ENCODE results near the gene TMBIM1.
"Not testable (repeated sequence)": the region's sequence is repeated elsewhere in the genome, so short reads cannot be mapped to it uniquely, and the experiment has no call there.

Gene TMBIM1

GRCh38 chr2:218276986-218277755 is 15.1 kb downstream of the TMBIM1 start:
- no peak overlapping the region for H3K4me3 Mint-ChIP-seq
- peaks cover 4% of the 10 kb centered on the region for H3K4me1 Mint-ChIP-seq (ENCODE audit: low read depth)
- no peak overlapping the region for H3K27ac Mint-ChIP-seq
- H3K9me3 Mint-ChIP-seq = no peaks in the 10 kb centered on the region
- peaks cover 46% of the 10 kb centered on the region for H3K36me3 Mint-ChIP-seq (ENCODE audit: low read depth)
- no peak for DNase-seq (ENCODE audit: low spot score)
- H3K27me3 Mint-ChIP-seq (ENCODE audit: low read depth) = no peaks in the 10 kb centered on the region

DNA sequence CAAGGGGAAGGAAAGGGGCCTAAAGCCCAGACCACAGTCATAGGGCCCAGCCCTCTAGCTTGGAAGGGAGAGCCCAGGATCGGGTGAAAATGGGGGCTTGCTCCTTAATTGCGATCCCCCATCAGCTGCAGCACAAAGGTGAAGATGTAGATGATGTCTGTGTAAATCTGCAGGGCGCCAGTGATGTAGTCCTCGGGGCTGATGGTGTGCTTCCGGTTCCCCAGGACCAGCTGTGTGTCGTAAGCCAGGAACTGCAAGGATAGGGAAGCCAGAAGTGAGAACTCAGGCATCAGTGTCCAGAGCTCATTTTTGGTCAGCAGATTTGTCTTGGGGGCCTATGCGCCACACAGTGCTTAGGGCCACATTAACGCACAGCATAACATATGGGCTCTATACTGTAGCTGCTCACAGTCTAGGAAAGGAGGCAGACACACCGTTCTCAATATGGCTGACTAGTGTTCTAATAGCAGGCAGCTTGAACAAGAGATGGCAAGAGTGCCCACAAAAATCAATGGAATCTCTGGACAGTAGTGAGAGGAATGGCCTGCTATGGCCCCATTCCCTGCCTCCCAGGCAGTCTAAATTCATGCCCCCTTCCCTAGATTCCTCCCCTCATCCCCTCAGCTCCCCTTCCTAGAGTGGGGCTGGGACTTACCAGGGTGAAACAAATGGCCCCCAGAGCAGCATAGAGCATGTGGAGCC is 16.8 kb downstream of the TMBIM1 start:
- DNase-seq (ENCODE audit: low spot score) = no peak
- H3K27ac Mint-ChIP-seq = no peak overlapping the region
- H3K36me3 Mint-ChIP-seq (ENCODE audit: low read depth) = peaks cover 44% of the 10 kb centered on the region
- H3K4me3 Mint-ChIP-seq = no peak overlapping the region
- no peaks in the 10 kb centered on the region for H3K27me3 Mint-ChIP-seq (ENCODE audit: low read depth)
- H3K9me3 Mint-ChIP-seq = no peaks in the 10 kb centered on the region
- H3K4me1 Mint-ChIP-seq (ENCODE audit: low read depth) = peaks cover 17% of the 10 kb centered on the region

- no peak for DNase-seq (ENCODE audit: low spot score)
- peaks cover 40% of the 10 kb centered on the region for H3K36me3 Mint-ChIP-seq (ENCODE audit: low read depth)
- no peak overlapping the region for H3K4me3 Mint-ChIP-seq
- peaks cover 17% of the 10 kb centered on the region for H3K4me1 Mint-ChIP-seq (ENCODE audit: low read depth)
- no peak overlapping the region for H3K27ac Mint-ChIP-seq
- H3K27me3 Mint-ChIP-seq (ENCODE audit: low read depth) = no peaks in the 10 kb centered on the region
- H3K9me3 Mint-ChIP-seq = no peaks in the 10 kb centered on the region
These were observed 17.7 kb downstream of the TMBIM1 start for GRCh38 chr2:218274586-218274985.

DNA sequence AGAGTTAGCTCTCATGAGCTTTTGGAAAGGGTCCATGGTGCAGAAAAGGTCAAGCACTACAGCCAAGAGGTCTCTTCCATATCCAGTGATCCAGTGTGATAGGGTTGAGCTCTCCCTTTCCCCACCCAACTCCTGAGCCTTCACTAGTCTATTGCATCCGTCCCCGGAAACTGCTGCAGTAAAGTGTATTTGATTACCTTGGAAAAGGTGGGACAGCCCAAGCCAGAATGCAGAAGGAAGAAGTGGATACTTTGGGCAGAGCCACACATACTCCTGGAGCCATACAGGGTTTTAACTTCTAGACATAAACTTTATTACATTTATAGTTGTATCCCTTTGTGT is 18.4 kb downstream of the TMBIM1 start:
- no peaks in the 10 kb centered on the region for H3K9me3 Mint-ChIP-seq
- H3K4me1 Mint-ChIP-seq (ENCODE audit: low read depth) = peaks cover 22% of the 10 kb centered on the region
- H3K36me3 Mint-ChIP-seq (ENCODE audit: low read depth) = peaks cover 42% of the 10 kb centered on the region
- H3K27me3 Mint-ChIP-seq (ENCODE audit: low read depth) = no peaks in the 10 kb centered on the region
- no peak for DNase-seq (ENCODE audit: low spot score)
- no peak overlapping the region for H3K27ac Mint-ChIP-seq
- no peak overlapping the region for H3K4me3 Mint-ChIP-seq

DNA sequence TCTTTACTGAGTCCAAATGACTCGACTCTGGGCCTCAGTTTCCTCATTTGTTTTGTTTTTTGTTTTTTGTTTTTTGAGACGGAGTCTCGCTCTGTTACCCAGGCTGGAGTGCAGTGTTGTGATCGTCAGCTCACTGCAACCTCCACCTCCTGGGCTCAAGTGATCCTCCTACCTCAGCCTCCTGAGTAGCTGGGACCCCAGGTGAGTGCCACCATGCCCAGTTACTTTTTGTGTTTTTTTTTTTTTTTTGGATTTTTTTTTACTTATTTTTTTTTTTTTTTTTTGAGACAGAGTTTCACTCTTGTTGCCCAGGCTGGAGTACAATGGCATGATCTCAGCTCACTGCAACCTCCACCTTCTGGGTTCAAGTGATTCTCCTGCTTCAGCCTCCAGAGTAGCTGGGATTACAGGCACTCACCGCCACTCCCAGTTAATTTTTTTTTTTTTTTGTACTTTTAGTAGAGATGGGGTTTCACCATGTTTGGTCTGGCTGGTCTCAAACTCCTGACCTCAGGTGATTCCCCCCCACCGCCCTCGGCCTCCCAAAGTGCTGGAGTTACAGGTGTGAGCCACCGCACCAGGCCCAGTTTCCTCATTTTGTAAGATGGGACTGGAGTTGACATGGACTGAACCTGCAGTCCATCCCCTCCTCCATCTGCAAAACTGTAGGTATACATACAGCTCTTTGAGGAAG is 18.9 kb downstream of the TMBIM1 start:
- peaks cover 22% of the 10 kb centered on the region for H3K4me1 Mint-ChIP-seq (ENCODE audit: low read depth)
- H3K36me3 Mint-ChIP-seq (ENCODE audit: low read depth) = peaks cover 41% of the 10 kb centered on the region
- H3K9me3 Mint-ChIP-seq; H3K27ac Mint-ChIP-seq; H3K27me3 Mint-ChIP-seq (ENCODE audit: low read depth); DNase-seq (ENCODE audit: low spot score); H3K4me3 Mint-ChIP-seq: not testable (repeated sequence)

DNA sequence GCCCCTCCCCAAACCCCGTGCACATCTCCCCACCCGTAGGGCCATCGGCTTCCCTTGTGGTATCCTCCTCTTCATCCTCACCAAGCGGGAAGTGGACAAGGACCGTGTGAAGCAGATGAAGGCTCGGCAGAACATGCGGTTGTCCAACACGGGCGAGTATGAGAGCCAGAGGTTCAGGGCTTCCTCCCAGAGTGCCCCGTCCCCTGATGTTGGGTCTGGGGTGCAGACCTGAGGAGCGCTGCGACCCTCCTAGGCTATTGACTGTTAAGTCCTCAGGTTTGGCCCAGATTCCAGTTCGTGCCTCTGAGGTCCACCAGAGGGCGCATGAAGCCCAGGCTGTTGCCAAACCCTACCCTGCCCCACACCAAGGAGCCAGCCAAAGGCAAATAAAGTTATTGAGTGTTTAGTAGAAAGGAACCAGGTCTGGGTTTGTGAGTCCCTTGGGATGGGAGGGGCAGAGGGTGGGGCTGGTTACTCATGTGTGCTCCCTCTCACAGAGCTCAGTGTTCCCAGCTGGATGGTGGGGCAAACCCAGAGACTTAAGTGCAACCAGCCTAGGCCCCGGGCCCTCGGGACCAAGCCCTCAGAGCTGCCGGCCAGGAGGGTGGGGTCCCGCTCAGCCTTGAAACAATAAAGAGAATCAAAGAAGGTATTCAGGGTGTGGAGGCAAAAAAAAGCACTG is 19.6 kb downstream of the TMBIM1 start:
- peak; percentile 69 for DNase-seq (ENCODE audit: low spot score)
- H3K4me3 Mint-ChIP-seq = peak overlapping the region; percentile 93
- no peaks in the 10 kb centered on the region for H3K27me3 Mint-ChIP-seq (ENCODE audit: low read depth)
- peaks cover 22% of the 10 kb centered on the region for H3K4me1 Mint-ChIP-seq (ENCODE audit: low read depth)
- H3K9me3 Mint-ChIP-seq = no peaks in the 10 kb centered on the region
- peaks cover 38% of the 10 kb centered on the region for H3K36me3 Mint-ChIP-seq (ENCODE audit: low read depth)
- H3K27ac Mint-ChIP-seq = peak overlapping the region; percentile 26

GRCh38 chr2:218271865-218272530 is 20.3 kb downstream of the TMBIM1 start:
- H3K27ac Mint-ChIP-seq = peak overlapping the region; percentile 44
- H3K9me3 Mint-ChIP-seq = no peaks in the 10 kb centered on the region
- H3K4me1 Mint-ChIP-seq (ENCODE audit: low read depth) = peaks cover 26% of the 10 kb centered on the region
- peak overlapping the region; percentile 93 for H3K4me3 Mint-ChIP-seq
- no peaks in the 10 kb centered on the region for H3K27me3 Mint-ChIP-seq (ENCODE audit: low read depth)
- peaks cover 37% of the 10 kb centered on the region for H3K36me3 Mint-ChIP-seq (ENCODE audit: low read depth)
- DNase-seq (ENCODE audit: low spot score) = no peak

GRCh38 chr2:218271487-218271797 is 20.9 kb downstream of the TMBIM1 start:
- Mint-ChIP-seq H3K27ac (peak overlapping the region; percentile 74), H3K4me3 (peak overlapping the region; percentile 93), H3K27me3 (ENCODE audit: low read depth) (no peaks in the 10 kb centered on the region), H3K36me3 (ENCODE audit: low read depth) (peaks cover 36% of the 10 kb centered on the region), H3K9me3 (no peaks in the 10 kb centered on the region), H3K4me1 (ENCODE audit: low read depth) (peaks cover 26% of the 10 kb centered on the region)
- DNase-seq (ENCODE audit: low spot score) = no peak

DNA sequence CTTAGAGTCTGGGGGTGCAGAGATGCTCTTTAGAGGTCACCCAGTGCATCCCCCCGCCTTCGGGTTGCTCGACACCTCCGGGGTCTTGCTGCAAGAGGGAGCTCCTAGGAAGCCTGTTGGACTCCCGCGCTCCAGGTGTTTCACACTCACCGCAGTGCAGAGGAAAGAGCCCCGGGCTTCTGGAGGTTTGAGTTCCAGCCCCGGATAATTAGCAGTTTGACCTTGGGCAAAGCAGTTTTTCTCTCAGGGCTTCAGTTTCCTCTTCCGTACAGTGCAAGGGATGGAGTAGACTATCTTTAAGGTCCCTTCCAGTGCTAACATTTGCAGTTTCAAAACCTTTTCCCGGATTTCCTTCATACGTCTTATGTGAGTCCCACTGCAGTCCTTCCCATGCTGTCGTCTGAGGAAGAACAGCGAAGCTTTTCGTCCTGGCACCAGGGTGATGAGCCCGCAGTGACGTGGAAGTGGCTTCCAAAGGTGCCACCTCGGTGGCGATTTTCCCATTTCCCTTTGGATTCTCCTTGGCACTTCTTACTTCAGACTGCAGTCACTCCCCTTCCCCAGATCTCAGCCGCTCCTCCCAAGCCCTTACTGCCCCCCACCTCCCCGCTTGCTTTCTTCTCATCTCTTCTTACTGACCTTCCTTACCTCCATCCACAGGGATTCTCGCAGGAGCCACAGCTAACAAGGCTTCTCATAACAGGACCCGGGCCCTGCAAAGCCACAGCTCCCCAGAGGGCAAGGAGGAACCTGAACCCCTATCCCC is 21.4 kb downstream of the TMBIM1 start:
- Mint-ChIP-seq H3K4me1 (ENCODE audit: low read depth) (peaks cover 26% of the 10 kb centered on the region), H3K27me3 (ENCODE audit: low read depth) (no peaks in the 10 kb centered on the region), H3K9me3 (no peaks in the 10 kb centered on the region), H3K36me3 (ENCODE audit: low read depth) (peaks cover 36% of the 10 kb centered on the region), H3K27ac (peak overlapping the region; percentile 74), H3K4me3 (peak overlapping the region; percentile 93)
- no peak for DNase-seq (ENCODE audit: low spot score)

GRCh38 chr2:218269900-218270720 is 22.2 kb downstream of the TMBIM1 start, which contains the start of the genes AAMP and PNKD:
Gene AAMP, minus strand, starts transcription at chr2:218270137. Its CDS starts 51 bp downstream, at chr2:218270086.
Gene PNKD, plus strand, starts transcription at chr2:218270519. Its CDS starts 17 bp downstream, at chr2:218270536.
- Mint-ChIP-seq H3K36me3 (ENCODE audit: low read depth) (peaks cover 34% of the 10 kb centered on the region), H3K27me3 (ENCODE audit: low read depth) (no peaks in the 10 kb centered on the region), H3K9me3 (no peaks in the 10 kb centered on the region), H3K4me3 (peak within 1 kb of the TSS; percentile 93), H3K4me1 (ENCODE audit: low read depth) (peaks cover 26% of the 10 kb centered on the region), H3K27ac (peak within 1 kb of the TSS; percentile 93)
- DNase-seq (ENCODE audit: low spot score) = peak; percentile 100

DNA sequence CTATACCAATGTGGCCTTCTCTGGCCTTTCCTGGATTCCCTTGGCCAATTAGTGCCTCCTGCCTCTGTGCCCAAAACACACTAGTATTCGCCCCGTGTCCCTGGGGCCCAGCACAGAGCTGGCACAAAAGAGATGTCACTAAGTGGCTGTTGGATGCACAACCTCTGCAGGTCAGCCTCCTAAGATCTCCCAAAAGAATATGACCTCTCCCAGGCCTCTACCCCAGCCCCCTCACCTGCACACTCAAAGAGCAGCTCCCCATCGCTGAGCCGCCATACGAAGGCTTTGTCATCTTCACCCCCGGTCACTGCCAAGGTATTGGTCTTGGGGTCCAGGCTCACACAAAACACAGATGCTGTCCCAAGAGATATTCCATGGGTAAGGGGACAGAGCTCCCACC is 25.0 kb downstream of the TMBIM1 start:
- H3K4me3 Mint-ChIP-seq = no peak overlapping the region
- H3K36me3 Mint-ChIP-seq (ENCODE audit: low read depth) = peaks cover 21% of the 10 kb centered on the region
- no peak for DNase-seq (ENCODE audit: low spot score)
- H3K27ac Mint-ChIP-seq = peak overlapping the region; percentile 60
- no peaks in the 10 kb centered on the region for H3K9me3 Mint-ChIP-seq
- no peaks in the 10 kb centered on the region for H3K27me3 Mint-ChIP-seq (ENCODE audit: low read depth)
- peaks cover 29% of the 10 kb centered on the region for H3K4me1 Mint-ChIP-seq (ENCODE audit: low read depth)

DNA sequence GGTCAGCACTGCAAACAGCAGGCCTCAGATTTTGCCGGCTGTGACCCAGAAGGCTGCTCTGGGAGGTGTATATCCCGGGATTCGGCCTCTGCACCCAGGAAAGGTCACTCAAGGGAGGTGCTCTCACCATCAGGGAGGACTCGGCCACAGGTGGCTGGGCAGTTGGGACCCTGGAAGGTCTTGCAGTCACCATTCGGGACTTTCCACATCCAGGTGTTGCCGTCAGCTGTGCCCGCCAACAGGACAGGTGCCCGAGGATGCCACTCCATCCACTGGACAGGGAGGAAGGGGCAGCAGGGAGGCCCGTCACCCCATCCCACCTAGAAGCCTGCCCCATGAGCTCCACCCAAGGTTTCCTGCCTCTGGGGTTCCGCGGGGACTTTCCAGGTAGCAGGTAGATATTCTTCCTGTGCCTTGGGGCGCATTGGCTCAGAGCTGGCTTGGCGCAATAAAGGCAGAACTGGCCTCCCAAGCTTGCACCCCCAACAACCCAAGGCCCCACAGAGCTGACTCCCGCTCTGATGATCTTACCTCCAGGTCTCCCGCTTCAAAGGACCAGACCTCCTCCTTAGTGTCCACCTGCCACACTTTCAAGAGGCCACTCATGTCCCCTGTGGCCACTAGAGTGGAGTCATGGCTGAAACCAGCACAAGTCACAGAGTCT is 25.9 kb downstream of the TMBIM1 start:
- Mint-ChIP-seq H3K27me3 (ENCODE audit: low read depth) (no peaks in the 10 kb centered on the region), H3K27ac (no peak overlapping the region), H3K4me3 (no peak overlapping the region), H3K9me3 (no peaks in the 10 kb centered on the region), H3K4me1 (ENCODE audit: low read depth) (peaks cover 21% of the 10 kb centered on the region), H3K36me3 (ENCODE audit: low read depth) (peaks cover 18% of the 10 kb centered on the region)
- DNase-seq (ENCODE audit: low spot score) = no peak
